PFSK-1 (cell line): ENCODE measurements around the gene C2CD5.

Experiments used
- FOXP2 ChIP-seq: optimal IDR thresholded peaks from 2 replicates; pipeline ENCODE3; 2011; ENCODE audit warnings: borderline replicate concordance, control low read depth, inconsistent platforms; ENCODE audit not compliant: insufficient read depth; ENCODE audit errors: extremely low read length, extremely low read depth
- POLR2AphosphoS5 ChIP-seq: IDR thresholded peaks from 2 replicates; pipeline ENCODE4 v1.6.1; 2012; ENCODE audit warnings: low read depth, mild to moderate bottlenecking, control low read depth, low read length, moderate library complexity
- SIN3A ChIP-seq: IDR thresholded peaks from 2 replicates; pipeline ENCODE4 v1.6.1; 2012; ENCODE audit warnings: mild to moderate bottlenecking, low read length, moderate library complexity, borderline replicate concordance; ENCODE audit not compliant: insufficient read depth
- TAF1 ChIP-seq: IDR thresholded peaks from 2 replicates; pipeline ENCODE4 v1.6.1; 2012; ENCODE audit warnings: low read length, control low read depth, borderline replicate concordance; ENCODE audit not compliant: insufficient read depth
- TF ChIP-seq, protein P1 (sequence below), 2 experiments: IDR thresholded peaks; 2 replicates each; pipeline versions ENCODE4 v1.6.1 to v1.8.0; 2011 to 2012; ENCODE audit warnings: low read depth in 2 of 2, low read length in 2 of 2, control low read depth in 1 of 2, inconsistent platforms in 1 of 2, mild to moderate bottlenecking in 1 of 2, moderate library complexity in 1 of 2; ENCODE audit not compliant: insufficient read depth in 1 of 2

Gene C2CD5

DNA sequence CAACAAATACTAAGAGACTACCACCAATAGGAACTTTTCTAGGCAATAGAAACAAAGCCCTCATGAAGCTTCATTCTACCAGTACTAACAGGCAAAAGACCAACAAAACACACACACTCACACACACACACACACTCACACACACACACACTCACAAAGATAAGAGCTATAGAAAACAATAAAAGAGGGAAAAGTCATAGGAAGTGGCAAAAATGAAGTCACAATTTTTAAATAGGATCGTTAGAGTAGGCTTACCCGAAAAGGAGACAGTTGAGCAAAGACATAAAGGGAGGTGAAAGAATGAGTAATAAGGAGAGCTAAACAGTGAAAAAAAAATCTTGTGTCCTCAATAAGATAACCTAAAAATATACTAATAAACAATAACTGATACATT lies 66.5 kb downstream of the C2CD5 start:
- TF ChIP-seq, protein P1, sequence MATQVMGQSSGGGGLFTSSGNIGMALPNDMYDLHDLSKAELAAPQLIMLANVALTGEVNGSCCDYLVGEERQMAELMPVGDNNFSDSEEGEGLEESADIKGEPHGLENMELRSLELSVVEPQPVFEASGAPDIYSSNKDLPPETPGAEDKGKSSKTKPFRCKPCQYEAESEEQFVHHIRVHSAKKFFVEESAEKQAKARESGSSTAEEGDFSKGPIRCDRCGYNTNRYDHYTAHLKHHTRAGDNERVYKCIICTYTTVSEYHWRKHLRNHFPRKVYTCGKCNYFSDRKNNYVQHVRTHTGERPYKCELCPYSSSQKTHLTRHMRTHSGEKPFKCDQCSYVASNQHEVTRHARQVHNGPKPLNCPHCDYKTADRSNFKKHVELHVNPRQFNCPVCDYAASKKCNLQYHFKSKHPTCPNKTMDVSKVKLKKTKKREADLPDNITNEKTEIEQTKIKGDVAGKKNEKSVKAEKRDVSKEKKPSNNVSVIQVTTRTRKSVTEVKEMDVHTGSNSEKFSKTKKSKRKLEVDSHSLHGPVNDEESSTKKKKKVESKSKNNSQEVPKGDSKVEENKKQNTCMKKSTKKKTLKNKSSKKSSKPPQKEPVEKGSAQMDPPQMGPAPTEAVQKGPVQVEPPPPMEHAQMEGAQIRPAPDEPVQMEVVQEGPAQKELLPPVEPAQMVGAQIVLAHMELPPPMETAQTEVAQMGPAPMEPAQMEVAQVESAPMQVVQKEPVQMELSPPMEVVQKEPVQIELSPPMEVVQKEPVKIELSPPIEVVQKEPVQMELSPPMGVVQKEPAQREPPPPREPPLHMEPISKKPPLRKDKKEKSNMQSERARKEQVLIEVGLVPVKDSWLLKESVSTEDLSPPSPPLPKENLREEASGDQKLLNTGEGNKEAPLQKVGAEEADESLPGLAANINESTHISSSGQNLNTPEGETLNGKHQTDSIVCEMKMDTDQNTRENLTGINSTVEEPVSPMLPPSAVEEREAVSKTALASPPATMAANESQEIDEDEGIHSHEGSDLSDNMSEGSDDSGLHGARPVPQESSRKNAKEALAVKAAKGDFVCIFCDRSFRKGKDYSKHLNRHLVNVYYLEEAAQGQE (IDR thresholded peaks at IDR 0.05; ENCODE audit: insufficient read depth in 1 of 2, low read depth in 2 of 2, low read length in 2 of 2) = no peak
- TF ChIP-seq POLR2AphosphoS5 = no peak
- TF ChIP-seq TAF1 = no peak
- no peak for TF ChIP-seq SIN3A
- no peak for TF ChIP-seq FOXP2

DNA sequence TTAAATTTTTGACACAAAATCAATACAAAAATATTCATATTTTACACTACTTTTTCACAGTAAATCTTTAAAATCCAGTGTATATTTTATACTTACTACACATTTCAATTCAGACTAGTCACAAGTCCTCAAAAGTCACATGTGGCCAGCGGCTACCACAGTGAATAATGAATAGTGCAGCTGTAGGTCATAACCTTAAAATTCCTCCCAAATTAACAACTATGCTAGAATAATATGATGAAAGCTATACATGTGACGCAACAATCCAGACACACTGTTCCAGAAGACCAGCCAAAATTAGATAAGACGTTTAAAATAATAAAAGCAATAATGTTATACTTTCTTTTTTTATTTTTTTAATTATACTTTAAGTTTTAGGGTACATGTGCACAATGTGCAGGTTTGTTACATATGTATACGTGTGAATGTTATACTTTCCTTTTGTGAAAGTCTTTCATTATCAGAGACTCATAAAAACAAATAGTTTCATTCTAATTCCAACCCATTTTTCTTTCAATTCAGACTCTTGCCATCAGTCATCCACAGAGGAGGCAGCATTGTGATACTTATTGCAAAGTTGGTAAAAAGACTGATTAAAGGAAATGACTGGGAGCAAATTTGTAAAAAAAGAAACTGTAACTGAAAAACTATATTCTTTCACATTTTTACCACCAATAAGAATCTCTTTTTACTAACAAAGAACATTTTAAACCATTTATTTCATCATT lies 67.0 kb downstream of the C2CD5 start:
- TF ChIP-seq POLR2AphosphoS5 (no peak), TAF1 (no peak), FOXP2 (no peak), SIN3A (no peak)
- TF ChIP-seq, protein P1 (IDR thresholded peaks at IDR 0.05; ENCODE audit: insufficient read depth in 1 of 2, low read depth in 2 of 2, low read length in 2 of 2) = no peak

DNA sequence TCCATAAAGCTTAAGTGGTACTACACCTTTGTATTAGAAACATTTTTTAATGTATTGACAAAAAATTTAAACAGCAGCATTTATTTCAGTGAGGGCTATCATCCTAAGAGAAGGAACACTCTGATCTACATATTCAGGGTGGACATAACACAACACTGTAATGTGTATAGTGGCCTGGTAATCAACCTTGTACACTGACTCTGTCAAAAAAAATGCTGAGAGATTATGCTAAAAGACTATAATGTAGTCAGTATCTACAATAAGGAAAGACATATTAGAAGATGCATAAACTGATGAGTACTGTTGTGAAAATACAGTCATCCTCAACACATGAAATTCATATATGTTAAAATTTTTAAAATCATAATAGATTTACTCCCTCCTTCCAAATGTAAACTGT lies 68.2 kb downstream of the C2CD5 start:
- TF ChIP-seq POLR2AphosphoS5 (no peak), TAF1 (no peak), SIN3A (no peak), FOXP2 (no peak)
- TF ChIP-seq, protein P1 (IDR thresholded peaks at IDR 0.05; ENCODE audit: insufficient read depth in 1 of 2, low read depth in 2 of 2, low read length in 2 of 2) = no peak

DNA sequence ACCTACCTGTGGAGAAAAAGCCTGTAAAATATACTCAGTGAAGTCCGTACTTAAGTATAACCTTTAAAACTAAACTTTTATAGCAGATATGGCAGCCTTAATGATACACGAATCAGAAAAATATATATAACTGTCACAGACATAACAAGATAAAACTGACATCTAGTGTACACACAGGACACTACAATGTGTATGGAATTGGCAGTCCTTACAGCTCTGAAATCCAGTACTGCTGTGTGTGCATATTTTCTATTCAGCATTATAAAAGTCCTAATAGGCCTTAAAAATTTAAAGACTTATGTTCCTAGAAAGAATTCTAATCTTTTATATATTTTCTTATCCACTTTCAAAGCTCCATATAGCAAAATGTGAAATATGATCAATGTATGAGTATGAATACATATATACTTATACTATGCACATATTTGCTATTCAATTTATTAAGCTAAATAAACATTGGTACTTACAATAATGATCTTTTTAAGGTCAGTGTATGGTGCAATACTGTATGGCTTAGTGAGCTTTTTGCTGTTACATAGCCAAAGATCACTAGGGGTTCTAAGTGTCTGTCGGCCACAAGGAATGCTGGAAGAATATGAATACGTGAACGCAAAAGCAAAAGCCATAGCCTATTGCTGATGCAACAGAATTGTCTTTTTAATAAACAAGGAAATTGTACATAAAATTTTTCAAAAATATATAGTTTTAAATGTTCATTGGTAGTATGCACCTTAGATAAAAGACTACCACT lies 69.2 kb downstream of the C2CD5 start:
- TF ChIP-seq POLR2AphosphoS5 (no peak), TAF1 (no peak), FOXP2 (no peak), SIN3A (no peak)
- TF ChIP-seq, protein P1 (IDR thresholded peaks at IDR 0.05; ENCODE audit: insufficient read depth in 1 of 2, low read depth in 2 of 2, low read length in 2 of 2) = no peak
